Spleen (tissue), 7 donors: Measurements from ENCODE around the gene ACACB.

Experiments used
- POLR2A ChIP-seq, 3 donors: fragments of 450-650 bp; IDR thresholded peaks; one replicate each; pipeline ENCODE4 v1.5.1; 2017; ENCODE audit warnings: antibody characterized with exemption in 3 of 3, mild to moderate bottlenecking in 1 of 3
- TF ChIP-seq, protein P1 (sequence below), 11 experiments: fragments of 200-600 bp in 7 of 11; fragments of 450-650 bp in 4 of 11; sonication (generic) in 4 of 11; IDR thresholded peaks in 8 of 11; conservative IDR thresholded peaks in 3 of 11; 1 replicate in 7 of 11; 2 replicates in 4 of 11; pipeline versions ENCODE4 v1.4.0 to v1.8.0; 2016 to 2021; ENCODE audit warnings: antibody characterized with exemption in 11 of 11, inconsistent platforms in 4 of 11, mild to moderate bottlenecking in 1 of 11
- donor health status: DM: no; HTN: no; CAD: no; lungs with moderate emphysema.
- donor health status: DM: no; HTN: no; CAD: no.
- donor health status: DM: no; HTN: no; CAD: no.

DNA sequence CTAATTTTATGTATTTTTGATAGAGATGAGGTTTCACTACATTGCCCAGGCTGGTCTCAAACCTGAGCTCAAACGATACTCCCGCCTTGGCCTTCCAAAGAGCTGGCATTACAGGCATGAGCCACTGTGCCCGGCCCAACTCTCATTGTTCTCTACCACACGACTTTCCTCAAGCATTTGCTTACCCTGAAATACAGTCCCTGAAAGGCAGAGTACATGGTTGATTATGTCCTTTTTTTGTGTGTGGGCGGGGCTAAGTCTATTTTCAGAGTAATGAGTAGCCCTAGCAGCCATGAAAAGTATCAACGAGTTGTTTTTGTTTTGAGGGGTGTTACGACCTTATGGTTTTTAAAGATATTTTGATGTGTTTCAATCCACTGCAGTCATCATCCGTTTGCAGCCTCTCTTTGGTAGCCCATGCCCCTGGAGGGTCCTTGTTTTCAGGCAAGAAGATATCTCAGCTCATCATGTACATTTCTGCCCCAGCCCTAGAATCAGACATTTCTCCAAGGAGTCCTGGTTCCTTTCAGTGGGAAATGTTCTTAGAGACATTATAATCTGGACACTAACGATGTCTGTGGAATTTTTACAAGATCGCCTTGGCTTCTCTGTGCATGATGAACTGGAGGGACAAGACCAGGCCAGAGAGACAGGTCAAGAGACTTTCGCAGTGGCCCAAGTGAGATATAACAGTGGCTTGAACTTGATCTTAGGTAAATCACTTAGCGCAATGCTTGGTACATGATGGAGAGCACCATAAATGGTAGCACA lies 8.7 kb downstream of the ACACB start:
- TF ChIP-seq, protein P1, sequence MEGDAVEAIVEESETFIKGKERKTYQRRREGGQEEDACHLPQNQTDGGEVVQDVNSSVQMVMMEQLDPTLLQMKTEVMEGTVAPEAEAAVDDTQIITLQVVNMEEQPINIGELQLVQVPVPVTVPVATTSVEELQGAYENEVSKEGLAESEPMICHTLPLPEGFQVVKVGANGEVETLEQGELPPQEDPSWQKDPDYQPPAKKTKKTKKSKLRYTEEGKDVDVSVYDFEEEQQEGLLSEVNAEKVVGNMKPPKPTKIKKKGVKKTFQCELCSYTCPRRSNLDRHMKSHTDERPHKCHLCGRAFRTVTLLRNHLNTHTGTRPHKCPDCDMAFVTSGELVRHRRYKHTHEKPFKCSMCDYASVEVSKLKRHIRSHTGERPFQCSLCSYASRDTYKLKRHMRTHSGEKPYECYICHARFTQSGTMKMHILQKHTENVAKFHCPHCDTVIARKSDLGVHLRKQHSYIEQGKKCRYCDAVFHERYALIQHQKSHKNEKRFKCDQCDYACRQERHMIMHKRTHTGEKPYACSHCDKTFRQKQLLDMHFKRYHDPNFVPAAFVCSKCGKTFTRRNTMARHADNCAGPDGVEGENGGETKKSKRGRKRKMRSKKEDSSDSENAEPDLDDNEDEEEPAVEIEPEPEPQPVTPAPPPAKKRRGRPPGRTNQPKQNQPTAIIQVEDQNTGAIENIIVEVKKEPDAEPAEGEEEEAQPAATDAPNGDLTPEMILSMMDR (IDR thresholded peaks at IDR 0.05 in 8 of 11, conservative IDR thresholded peaks at IDR 0.05 in 3 of 11) = no peak
- no peak for TF ChIP-seq POLR2A (IDR thresholded peaks at IDR 0.05)
